GM18861 (cell line): Measurements from ENCODE around the gene SPRED3.
A peak's percentile ranks its signal among the peaks of the same experiment; 100 is the strongest.

Source experiments
- ATAC-seq: cut with Tn5 transposase; IDR thresholded peaks from one replicate; pipeline ENCODE4 v1.9.1; 2021; ENCODE audit not compliant: unreplicated experiment

SPRED3 gene

DNA sequence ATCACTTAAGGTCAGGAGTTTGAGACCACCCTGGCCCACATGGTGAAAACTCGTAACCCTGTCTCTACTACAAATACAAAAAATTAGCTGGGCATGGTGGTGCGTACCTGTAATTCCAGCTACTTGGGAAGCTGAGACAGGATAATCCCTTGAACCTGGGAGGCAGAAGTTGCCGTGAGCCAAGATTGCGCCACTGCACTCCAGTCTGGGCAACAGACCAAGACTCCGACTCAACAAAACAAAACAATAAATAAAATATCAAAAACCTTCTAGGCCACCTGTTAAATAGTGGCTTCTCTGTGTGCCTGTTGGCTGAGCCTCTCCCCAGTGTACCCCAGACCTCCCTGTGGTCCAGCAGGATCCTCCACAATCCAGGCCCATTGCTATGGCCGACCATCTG lies 17.4 kb upstream of the SPRED3 start:
- ATAC-seq: no peak

DNA sequence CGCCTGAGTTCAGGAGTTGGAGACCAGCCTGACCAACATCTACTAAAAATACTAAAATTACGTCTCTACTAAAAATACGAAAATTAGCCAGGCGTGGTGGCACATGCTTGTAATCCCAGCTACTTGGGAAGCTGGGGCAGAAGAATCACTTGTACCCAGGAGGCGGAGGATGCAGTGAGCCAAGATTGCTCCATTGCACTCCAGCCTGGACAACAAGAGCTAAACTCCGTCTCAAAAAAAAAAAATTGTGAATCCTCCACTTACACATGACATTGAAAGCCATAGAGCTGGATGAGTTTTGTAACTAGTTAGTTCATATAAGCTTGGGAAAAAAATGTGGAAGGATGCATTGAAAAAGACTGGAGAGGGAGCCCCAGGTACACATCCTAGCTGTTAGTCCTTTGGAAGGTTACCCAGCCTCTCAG lies 14.6 kb upstream of the SPRED3 start:
- ATAC-seq: no peak

DNA sequence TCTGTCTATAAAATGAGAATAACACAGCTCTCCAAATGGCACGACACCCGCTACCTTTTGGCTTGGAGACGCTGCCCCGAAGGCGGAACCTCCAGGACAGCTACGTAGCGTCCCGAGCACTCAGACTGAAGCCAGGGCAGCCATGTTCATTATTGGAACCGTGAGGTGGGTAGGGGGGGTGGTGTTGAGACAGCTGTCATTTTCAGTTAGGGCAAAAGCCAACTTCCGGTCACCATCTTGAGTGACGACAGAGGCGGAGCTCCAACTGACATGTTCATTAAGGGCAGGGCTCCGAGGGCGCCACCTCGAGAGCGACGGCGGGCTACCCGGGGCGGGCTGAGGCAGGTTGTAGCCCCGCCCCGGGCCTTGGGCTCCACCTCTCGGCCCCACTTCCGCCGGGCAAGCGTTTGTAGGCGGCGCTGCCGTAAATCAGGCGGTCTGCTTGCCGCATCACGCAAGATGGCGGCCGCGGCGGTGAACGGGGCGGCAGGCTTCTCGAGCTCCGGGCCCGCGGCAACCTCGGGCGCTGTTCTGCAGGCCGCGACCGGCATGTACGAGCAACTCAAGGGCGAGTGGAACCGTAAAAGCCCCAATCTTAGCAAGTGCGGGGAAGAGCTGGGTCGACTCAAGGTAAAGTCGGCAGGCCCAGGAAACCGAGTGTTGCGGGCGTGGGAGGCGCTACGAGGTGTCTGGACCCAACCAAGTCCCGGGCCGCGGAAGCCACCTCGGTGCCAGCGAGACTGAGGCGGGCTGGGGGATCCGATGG lies 14.0 kb upstream of the SPRED3 start, which contains the start of gene PSMD8:
TSS of gene PSMD8 (plus strand) at position 240 of the 766 bp plus-strand sequence. CDS start at position 271, 31 bp downstream.
- ATAC-seq: peak; percentile 94

DNA sequence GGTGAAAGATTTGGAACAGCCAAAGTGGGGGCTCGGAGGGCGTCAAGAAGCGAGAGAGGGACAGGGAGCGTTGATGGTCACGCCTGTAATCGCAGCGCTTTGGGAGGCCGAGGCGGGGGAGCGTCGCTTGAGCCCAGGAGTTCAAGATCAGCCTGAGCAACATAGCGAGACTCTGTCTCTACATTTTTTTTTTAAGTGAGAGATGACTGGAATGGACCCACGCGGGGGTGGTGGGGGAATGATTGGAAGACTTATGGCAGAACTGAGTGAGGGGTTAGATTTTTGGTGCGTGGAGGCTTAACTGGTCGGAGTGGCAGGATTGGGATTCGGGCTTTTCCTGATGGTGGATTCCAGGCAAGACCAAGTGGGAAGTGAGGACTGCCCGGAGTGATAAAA lies 13.4 kb upstream of the SPRED3 start:
- no peak for ATAC-seq

DNA sequence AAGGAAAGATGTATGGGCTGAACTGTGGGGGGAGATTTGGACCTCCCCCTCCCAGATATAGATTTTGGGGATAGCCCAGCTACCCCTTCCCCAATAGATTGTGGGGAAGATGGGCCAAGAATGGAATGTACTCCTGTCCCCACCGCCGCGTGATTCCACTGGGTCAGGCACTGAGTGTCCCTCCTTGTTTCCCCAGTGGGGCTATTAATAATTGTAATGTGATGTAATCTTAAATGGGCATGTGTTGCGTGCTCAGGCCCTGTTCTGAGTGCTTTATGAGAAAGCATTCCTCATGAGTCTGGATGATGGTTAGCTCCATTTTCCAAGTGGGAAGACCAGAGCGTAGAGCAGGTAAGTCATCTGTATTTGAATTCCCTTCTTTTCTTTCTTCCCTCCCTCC lies 12.7 kb upstream of the SPRED3 start:
- ATAC-seq: no peak

DNA sequence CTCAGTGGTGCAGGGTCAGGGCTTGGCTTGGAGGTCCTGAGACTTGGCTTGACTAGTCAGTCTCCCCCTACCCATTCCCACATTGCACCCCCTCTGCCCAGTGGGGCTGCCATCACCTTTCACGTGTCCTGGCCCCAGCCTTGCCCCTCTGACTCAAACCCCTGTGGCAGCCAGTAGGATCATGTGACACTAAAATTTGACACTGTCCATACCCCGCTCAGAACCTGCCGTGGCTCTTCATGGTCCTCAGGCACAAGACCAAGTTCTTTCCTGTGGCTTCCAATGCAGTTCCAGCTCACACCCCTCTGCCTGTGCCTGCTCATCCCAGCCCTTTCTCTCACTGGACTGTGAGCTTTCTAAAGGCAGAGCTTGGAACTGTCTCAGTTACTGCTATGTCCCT lies 11.9 kb upstream of the SPRED3 start:
- ATAC-seq: no peak

DNA sequence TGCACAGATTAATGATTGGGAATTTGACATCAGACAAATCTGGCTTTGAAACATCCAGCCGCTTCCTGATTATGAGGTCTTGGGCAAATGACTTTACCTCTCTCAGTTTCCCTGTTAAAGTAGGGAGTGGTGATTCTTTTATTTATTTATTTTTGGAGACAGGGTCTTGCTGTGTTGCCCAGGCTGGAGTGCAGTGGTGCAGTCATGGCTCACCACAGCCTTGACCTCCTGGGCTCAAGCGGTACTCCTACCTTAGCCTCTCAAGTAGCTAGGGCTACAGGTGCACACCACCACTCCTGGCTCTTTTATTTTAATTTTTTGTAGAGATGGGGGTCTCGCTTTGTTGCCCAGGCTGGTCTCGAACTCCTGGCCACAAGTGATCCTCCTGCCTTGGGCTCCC lies 11.4 kb upstream of the SPRED3 start:
- ATAC-seq: no peak

DNA sequence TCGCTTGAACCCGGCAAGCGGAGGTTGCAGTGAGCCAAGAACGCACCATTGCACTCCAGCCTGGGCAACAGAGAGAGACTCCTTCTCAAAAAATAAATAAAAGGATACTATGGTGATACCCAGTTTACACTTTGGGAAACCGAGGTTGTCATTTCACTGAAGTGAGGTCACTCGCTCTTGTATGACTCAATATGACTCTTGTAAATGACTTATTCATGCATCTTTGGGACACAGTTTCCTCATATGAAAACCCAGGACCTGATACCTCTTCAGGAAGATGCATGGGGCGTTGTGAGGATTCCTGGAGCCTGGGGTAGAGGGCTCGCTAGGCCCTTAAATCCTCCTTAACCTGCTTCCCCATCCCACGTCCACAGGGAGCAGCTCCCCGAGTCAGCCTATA lies 9.6 kb upstream of the SPRED3 start:
- no peak for ATAC-seq

DNA sequence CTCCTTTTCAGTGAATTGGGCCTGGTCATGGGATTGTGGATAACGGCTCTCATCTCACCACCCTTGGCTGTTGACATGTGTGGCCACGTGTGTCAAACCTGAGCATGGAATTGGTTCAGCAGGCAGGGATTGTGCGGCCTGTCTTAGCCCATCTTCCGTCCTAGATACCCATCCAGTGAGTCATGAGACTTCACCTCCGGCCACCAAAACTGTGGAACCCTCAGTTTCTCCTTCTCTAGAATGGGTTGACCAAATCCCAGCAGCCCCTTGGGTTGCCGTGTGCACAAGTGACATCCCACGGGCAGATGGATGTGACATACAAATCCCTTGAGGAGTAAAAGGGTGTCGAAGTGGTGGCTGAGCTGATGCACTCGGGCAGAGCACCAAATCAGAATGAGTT lies 7.4 kb upstream of the SPRED3 start:
- ATAC-seq: no peak

DNA sequence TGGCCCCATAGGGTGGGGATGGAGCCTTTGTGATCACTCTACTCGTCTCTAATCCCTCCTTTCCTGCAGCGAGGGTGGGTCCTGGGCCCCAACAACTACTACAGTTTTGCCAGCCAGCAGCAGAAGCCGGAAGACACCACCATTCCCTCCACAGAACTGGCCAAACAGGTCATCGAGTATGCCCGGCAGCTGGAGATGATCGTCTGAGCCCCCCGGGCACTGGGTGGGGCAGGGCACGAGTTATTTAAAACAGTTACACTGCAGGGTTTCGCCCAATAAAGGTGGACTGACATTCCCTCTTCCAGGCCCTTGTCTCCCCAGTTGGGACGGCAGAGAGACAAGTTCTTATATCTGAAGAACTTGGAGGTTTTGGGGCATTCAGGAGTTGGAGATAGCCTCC lies 5.3 kb upstream of the SPRED3 start:
- no peak for ATAC-seq

DNA sequence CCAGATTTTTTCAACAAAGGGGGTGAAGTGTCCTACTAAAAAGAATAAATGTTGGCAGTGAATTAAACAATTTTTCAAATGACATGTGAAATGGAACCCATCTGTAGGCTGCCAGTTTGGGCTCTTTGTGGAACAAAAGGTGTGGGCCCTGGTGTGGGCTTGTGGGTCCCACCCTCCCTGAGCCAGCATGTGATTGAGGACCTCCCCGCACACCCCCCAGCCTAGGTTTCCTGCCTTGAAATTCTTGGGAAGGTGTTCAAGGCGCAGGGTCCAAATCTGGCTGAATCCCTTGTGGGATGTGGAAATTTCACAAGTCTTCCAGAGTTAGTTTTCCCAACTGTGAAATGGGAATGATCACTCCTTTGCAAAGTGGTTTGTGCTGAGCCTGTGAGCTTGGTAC lies 4.8 kb upstream of the SPRED3 start:
- no peak for ATAC-seq

DNA sequence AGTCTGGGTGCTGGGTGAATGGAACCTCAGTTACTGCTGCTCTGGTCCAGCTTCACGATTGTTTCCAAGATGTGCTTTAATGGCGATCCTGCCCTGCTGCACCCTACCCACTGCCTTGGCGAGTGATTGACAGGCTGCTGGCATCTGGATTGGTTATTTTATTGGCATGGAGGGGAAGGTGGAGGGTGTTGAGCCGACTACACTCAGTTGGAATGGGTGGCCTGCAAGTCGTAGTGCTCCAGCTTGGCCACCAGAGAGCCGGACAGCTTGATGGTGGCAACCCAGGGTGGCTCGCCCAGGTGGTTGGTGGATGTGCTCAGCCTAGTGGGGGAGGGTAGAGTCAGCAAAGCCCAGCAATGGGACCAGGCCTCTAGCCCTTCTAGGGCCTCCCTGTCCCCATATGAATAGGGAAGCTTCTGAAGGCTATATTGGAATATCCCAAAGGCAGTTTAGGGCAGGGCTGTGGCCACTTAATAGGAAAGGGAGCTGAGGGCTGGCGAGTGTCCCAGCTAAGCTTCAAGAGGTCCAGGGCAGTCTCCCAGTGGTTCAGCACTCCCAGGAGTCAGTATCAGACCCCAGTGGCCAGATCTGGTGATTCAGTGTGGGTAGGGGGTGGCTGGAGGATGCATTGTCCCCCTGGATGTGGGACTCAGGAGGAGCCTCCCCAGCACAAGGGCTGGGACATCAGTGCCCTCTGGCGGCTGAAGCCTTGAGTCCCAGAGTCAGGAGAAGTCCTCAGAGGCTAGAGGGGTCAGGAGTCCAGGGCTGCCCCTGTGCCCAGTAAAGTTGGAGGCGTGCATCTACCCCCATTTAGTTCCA lies 4.1 kb upstream of the SPRED3 start:
- ATAC-seq: no peak

DNA sequence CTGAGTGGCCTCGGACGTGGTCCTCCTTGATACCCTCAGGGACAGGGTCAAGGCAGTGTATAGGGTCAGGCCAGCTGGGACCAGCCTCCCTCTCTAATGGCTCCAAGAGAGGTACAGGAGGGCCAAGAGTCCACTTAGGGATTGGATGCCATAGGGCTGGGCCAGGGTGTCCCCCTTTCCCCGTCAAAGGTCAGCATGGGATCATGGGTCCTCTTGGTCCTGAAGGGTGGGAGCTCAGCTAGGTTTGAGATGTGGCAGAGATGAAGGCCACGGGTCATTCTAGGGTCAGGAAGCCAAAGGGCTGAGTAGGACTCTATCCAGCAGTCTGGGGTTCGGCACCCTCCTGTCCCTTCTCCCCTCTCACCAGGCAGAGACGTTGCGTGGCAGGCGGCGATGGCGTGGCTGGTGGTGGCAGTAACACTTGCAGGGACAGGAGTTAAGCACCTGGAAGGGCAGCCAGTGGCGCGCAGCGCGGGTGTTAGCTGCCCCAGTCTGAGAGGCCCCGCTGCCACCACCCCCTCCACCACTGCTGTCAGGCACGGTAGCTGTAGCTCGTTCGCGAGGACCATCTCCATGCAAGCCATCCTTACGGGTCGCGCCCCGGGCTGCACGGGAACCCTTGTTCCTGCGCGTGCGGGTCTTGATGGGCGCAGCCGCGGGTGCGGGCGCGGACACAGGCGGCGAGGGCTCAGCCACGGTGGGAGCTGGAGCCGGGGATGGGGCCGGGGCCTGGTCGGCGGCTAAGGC lies 3.3 kb upstream of the SPRED3 start:
- ATAC-seq: no peak

DNA sequence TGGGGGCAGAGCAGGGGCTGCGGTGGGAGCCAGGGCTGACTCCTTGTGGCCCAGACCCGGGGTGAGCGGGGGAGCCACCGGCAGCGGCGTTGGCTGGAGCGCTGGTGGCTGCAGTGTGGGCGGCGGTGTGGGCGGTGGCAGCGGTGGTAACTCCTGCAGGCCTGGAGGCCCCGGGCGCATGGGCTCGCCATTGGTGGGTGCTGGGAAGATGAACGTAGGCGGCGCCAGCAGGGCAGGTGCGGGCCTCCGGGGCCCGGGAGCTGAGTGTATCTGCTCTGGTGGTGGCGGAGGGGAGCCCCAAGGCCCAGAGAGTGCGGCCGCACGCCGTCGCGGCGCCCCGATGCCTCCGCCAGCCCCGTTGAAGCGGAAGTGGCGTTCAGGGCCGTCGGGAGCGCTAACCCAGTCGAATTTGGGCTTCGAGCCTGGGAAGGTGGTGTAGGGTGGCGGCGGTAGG lies 2.7 kb upstream of the SPRED3 start:
- no peak for ATAC-seq

DNA sequence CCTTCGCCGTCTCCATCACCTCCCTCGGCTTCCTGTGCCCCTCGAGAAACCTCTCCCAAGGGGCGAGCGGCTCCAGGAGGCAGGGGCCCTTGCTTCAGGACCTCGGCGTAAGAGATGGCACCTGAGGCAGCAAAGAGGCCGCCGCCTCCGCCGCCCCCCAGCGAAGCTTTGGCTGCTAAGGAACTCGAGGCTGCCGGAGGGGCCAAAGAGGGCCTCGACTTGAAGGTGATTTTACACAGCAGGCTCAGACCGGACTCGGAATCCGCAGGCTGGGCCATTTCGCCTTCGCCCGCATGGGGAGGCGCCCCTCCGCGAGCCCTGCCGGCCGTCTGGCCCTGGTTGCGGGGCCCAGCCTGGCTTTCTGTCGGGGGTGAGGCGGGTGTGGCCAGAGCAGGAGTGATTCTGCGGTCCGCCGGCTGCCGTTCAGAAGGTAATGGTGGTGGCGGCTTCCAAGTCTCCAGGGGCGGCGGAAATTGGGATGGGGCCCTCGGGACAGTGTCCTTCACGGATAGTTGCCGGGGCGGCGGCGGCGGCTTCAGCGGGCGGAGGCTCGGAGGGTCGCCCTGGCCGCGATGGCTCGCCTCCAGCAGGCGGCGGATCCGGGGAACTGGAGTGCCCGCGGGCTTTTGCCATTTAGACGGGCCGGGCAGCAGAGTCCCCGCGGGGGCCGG lies 2.1 kb upstream of the SPRED3 start:
- ATAC-seq: no peak

DNA sequence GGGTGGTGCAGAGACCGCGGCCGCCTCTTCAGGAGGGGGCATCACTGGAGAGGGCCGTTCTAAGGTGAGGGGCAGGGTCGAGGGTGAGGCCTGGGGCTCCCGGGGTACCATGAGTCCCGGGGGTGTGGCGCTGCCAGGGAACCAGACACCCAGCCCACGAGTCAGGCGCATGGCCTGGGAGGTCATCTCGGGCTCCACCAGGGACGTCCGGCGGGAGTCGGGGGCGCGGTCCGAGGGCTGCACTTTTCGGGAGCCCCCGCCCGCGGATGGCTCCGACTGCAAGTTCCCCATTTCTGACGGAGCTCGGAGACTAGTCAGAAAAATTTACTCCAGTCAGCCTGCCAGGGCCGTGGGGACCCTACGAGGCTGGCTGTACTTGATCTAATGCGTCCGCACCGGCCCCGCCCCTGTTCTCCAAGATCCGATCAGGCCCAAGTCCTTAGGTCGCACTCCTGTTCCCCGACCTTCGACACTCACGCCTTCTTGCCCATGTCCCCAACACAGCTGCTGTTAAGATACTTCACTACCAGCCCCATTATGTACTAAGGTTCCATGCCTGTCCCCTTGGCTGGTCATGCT lies 1.4 kb upstream of the SPRED3 start:
- ATAC-seq: no peak

DNA sequence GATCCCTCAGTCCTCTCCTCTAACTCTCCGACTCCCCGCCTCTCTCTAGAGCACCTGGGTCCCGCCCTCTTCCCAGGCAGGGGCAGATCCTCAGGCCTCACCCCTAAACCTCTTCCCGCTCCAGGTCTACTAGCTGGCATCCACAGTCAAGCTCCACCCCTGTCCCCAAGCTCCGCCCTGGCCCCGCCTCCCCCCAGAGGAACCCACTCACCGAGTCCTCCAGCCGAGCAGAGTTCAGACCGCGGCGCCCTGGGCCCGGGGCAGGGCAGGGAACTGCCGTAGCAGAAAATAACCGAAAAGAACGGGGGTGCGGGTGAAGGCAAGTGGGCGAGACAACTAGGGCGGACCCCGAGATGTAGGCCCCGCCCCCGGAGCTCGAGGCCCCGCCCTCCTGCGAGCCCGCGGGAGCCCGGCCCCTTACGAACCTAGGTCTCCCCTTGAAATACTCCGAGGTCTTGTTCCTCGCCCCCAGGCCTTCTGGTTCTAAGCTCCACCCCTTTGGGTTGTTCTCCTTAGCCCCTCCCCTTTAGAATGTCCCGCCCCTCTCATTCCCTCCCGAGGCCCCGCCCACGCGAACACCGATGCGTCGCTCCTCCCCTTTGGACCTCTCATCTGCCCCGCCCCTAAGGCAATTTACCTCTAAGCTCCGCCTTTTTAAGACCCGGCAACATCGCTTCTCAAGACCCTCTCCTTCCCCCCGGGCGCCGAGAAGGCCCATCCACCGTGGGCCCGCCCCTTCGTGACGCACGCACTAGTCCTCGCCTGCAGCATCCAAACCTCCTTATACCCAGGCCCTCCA lies 748 bp upstream of the SPRED3 start, which contains the start of gene GGN:
TSS of gene GGN (minus strand) at position 485 of the 799 bp plus-strand sequence. CDS start 773 bp downstream, outside the sequence.
- ATAC-seq: no peak

DNA sequence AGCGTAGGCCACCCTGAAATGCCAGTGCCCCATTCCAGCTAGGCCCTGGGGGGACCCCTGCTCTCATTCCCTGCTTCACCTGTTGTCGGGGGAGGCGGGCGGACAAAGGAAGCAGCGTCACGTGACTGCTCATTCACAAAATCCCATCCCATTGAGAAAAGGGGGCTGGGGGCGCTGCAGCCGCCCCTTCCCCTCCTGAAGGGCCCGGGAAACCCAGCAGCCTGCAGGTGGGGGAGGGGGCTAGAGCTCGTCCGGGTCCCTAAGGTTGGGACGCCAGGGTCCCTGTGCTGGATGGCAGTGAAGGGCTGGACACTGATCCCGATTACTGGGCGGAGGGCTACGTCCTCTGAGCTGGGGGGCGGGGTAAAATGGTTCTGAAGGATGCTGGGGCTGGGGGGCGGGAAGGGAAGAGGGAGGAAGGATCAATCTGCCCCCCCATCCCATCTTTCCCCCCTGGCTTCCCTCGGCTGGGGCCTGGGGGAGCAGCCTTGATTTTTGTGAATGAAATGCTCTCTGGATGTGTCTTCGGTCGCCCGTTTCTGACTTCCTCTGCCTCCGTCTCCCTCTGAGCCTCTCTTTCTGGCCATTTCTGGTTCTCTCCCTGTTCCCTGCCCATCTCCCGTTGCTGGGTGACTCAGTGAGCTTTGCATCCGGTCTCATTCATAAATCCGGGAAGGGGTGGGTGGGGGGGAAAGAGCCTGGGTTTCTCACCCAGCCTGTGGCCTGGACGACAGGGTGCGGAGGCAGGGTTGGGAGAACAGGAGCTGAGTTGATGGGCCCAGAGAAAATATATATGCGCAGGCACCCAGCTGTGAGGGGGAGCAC lies 816 bp downstream of the SPRED3 start:
- no peak for ATAC-seq
